AML-193 (cell line): ENCODE results near the gene APOL2.
"Not testable (repeated sequence)": the region's sequence is repeated elsewhere in the genome, so short reads cannot be mapped to it uniquely, and the experiment has no call there.

ENCODE experiments used
- DNase-seq, 2 experiments: peaks; one replicate each; lab custom pipeline; 2025; lab: John Stamatoyannopoulos, UW

The APOL2 gene

GRCh38 chr22:36221799-36222751 is 17.3 kb downstream of the APOL2 start:
- peak; percentile 31 to 39 for DNase-seq

GRCh38 chr22:36220451-36220921 is 18.8 kb downstream of the APOL2 start:
- no peak for DNase-seq

GRCh38 chr22:36218648-36219193 is 20.6 kb downstream of the APOL2 start:
- DNase-seq, result peak; percentile 25 to 55

GRCh38 chr22:36215981-36216380 is 23.3 kb downstream of the APOL2 start:
- DNase-seq, result no peak

GRCh38 chr22:36213586-36213985 is 25.7 kb downstream of the APOL2 start:
- DNase-seq, result no peak

- peak; percentile 62 to 77 for DNase-seq
Measured at GRCh38 chr22:36212901-36213300, 26.4 kb downstream of the APOL2 start.

- DNase-seq, result peak; percentile 79 to 86
Measured at GRCh38 chr22:36211237-36211861, 28.0 kb downstream of the APOL2 start.

GRCh38 chr22:36210224-36210623 is 29.1 kb downstream of the APOL2 start:
- no peak for DNase-seq

- not testable (repeated sequence) for DNase-seq
Measured at GRCh38 chr22:36209488-36209908, 29.8 kb downstream of the APOL2 start.

GRCh38 chr22:36208914-36209313 is 30.4 kb downstream of the APOL2 start:
- DNase-seq, result no peak

- no peak for DNase-seq
Measured at GRCh38 chr22:36208162-36208765, 31.1 kb downstream of the APOL2 start.

GRCh38 chr22:36206255-36206654 is 33.1 kb downstream of the APOL2 start:
- no peak for DNase-seq

GRCh38 chr22:36205573-36205972 is 33.8 kb downstream of the APOL2 start:
- DNase-seq, result not testable (repeated sequence)

GRCh38 chr22:36204632-36205015 is 34.7 kb downstream of the APOL2 start:
- DNase-seq, result no peak

- no peak for DNase-seq
Measured at GRCh38 chr22:36204001-36204631, 35.2 kb downstream of the APOL2 start.

GRCh38 chr22:36203441-36203840 is 35.9 kb downstream of the APOL2 start:
- DNase-seq, result not testable (repeated sequence)

- DNase-seq, result not testable (repeated sequence)
Measured at GRCh38 chr22:36202906-36203305, 36.4 kb downstream of the APOL2 start.

- DNase-seq, result peak; percentile 64 to 72
Measured at GRCh38 chr22:36201630-36202319, 37.6 kb downstream of the APOL2 start, which contains the start of gene APOL4. Gene APOL4 (minus strand): TSS chr22:36201809. CDS start chr22:36201734, 75 bp downstream.

- not testable (repeated sequence) for DNase-seq
Measured at GRCh38 chr22:36201025-36201424, 38.3 kb downstream of the APOL2 start.

GRCh38 chr22:36199001-36199551 is 40.3 kb downstream of the APOL2 start:
- no peak for DNase-seq

GRCh38 chr22:36198536-36198935 is 40.8 kb downstream of the APOL2 start:
- DNase-seq, result no peak
